GM19240 (cell line): ENCODE measurements around the gene FAM236B.
"Not testable (repeated sequence)": the region's sequence is repeated elsewhere in the genome, so short reads cannot be mapped to it uniquely, and the experiment has no call there.

Source experiments
- DNase-seq: peaks from one replicate; pipeline ENCODE4 v3.0.0; 2011; ENCODE audit warnings: low spot score; ENCODE audit not compliant: insufficient read length

Gene FAM236B

DNA sequence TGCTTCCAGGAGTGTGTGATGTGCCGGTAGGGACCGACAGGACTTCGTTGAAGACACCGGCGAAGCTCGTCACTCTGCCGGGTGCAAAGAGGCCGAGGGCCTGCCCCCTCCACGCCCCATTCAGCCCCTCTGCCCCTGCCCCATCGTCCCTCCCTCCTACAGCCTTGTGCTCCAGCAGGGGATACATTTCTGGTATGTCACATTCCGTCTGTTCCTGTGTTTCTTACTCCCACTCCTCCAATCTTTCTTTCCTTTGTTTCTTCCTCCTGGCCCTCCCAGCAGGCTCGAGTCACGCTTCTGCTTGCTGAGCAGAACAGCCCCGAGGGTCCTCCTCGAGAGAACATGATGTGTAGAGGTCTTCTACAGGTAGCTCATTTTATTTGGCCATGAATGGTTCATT lies at the start of gene FAM236B:
TSS of gene FAM236B (minus strand) at position 101 of the 400 bp plus-strand sequence. CDS start at position 1, 100 bp downstream.
- DNase-seq = not testable (repeated sequence)

DNA sequence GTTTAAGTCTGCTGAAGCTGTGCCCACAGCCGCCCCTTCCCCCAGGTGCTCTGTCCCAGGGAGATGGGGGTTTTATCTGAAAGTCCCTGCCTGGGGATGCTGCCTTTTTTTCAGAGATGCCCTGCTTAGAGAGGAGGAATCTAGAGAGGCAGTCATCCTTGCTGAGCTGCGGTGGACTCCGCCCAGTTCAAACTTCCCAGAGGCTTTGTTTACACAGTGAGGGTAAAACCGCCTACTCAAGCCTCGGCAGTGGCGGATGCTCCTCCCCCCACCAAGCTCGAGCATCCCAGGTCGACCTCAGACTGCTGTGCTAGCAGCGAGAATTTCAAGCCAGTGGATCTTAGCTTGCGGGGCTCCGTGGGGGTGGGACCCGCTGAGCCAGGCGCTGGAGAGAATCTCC lies 48.2 kb upstream of the FAM236B start:
- not testable (repeated sequence) for DNase-seq

DNA sequence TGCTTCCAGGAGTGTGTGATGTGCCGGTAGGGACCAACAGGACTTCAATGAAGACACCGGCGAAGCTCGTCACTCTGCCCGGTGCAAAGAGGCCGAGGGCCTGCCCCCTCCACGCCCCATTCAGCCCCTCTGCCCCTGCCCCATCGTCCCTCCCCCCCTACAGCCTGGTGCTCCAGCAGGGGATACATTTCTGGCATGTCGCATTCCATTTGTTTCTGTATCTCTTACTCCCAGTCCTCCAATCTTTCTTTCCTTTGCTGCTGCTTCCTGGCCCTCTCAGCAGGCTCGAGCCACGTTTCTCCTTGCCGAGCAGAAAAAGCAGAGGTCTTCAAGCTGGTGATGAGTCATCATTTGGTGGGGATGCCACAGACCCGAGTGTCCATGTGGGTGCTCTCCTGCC lies 25.6 kb upstream of the FAM236B start, which contains the start of gene FAM236D:
TSS of gene FAM236D (minus strand) at position 101 of the 400 bp plus-strand sequence. CDS start at position 1, 100 bp downstream.
- DNase-seq = not testable (repeated sequence)

DNA sequence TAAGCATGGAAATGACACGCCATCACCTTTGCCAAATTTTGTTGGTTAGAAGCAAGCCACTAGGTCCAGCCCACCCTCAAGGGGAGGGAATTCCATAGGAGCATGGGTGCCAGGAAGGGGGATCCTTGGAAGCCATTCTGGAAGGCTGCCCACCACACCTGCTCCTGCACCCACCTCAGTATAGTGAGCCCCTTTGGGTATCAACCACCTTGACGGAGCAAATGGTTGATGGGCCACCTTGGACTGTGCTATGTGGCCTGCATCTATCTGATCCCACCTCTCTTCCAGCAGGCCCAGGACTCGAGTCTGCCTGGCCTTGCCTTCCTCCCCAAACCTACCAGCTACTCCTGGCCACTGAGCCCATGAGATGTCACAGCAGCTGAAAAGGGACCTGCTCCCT lies 7.9 kb upstream of the FAM236B start:
- DNase-seq = not testable (repeated sequence)

DNA sequence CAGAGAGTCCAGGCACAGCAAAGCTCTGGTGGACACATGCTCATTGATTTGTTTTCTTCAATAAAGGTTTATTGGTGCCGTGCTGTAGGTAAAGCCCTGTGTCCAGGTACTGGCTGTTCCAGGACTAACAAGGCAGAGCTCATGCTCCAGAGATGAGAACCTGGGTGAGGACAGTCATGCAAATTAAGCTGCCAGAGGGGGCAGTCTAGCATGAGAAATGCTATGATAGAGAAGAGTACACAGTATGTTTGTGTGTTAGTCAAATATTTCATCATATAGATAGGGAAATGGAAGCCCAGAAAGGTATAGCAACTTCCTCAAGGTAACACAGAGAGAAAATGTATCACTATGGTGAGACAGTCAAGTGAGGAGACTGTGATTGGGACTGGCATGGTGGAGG lies 5.7 kb upstream of the FAM236B start:
- not testable (repeated sequence) for DNase-seq

DNA sequence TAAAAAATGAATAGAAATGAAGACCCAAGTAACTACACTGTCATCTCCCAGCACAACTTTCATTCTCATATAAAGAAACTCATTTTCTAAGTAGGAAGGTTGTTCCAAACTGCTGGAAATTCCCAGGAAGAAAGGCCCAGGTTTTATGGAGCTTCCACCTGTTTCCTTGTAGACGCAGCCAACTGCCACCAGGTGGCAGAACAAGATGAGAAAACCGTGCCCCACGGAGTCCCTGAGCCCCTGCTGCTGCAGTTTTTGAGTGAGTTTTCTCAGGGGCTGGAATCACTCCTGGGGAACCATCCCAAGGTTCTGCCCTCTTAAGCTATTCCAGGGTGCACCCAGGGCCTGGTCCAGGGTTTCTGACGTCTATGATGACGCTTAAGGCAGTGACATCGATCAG lies 1.5 kb upstream of the FAM236B start:
- DNase-seq = not testable (repeated sequence)

DNA sequence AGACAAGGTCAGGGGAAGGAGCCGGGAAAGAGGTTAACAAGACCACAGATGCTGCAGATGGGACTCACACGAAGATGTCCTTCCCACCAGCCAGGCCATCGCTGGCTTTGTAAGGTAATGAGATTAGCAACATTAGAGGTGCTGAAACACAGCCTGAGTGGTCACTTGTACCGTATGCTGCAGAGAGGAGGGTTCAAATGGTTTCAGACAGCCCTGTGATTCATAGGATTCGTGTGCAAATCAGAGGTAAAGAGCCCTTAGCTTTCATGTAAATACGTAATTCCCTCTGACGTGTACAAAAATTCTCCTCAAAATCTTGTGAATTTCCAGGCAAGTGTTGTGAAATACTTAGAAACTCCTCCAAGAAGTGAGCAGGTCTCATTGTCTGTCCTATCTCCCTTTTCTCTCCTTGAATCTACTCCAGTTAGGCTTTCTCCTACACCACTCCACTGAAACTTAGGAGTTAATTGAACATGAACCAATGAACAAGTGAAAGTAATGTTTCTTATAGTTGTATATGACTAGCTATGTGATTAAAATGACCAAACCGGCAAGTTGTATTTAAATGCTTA lies 991 bp upstream of the FAM236B start:
- not testable (repeated sequence) for DNase-seq

DNA sequence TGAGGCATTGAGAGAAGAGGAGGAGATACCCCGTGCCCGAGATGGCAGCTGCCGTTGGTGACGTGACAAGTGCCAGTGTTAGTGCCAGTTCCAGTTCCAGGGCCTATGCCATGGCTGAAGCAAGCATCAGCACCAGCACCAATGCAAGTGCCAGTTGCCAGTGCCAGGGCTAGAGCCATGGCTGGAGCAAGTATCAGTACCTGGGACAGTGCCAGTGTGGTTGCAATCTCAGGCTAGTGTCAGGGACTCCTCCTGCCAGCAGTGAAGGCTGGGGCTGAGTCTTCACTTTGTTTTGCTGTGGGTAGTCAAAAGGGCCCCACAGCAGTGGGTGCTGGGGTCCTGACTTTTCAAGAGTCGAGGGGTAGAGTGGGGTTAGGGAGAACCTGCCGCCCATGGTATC lies 4.3 kb downstream of the FAM236B start:
- DNase-seq = not testable (repeated sequence)

DNA sequence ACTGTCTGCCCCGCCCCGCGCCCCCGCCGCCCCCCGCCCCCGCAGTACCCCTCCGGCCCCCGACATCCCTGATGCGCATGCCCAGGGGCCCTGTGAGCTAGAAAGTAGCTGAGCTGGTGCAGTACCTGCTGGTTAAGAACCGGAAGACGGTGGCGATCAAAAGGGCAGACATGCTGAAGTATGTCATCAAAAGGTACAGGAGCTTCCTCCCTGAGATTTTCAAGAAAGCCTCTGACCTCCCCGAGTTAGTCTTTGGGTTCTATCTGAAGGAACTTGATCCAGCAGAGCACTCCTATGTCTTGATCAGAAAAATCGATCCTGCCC lies 5.0 kb downstream of the FAM236B start:
- not testable (repeated sequence) for DNase-seq

DNA sequence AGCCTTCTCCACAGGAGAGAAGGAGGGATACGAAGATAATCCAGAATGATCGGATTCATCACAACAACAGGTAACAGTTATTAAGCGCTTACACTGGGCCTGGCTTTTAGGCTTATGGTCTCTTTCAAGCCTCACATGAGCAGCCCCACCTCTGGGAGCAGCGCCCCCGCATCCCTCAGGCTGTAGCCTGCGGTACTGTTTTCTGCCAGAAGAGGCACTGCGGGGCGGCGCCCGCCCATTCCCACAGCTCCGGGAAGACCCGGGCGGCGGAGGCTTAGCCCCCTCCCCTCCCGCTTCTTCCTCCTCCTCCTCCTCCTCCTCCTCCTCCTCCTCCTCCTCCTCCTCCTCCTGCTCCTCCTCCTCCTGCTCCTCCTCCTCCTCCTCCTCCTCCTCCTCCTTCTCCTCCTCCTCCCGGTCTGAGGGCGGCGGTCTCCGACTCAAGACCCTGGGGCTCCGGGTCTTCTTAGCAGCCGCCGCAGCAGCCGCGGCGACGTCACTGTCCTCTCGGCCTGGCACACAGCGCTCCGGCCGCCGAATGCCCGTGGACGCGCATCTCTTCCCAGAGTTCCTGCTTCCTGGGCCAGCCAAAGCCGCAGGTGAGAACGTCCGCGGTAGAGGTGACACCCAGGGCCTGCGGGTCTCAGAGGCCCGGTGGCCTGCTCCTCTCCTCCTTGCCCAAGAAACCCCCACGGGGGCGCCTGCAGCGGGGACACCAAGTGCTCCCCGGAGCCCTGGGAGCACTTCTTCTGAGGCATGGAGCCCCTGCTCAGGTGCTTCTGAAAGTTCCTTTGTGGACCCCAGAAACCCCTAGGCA lies 5.6 kb downstream of the FAM236B start, which contains the start of gene DMRTC1B:
TSS of gene DMRTC1B (plus strand) at position 238 of the 814 bp plus-strand sequence. CDS start 68,246 bp downstream, outside the sequence.
- not testable (repeated sequence) for DNase-seq

DNA sequence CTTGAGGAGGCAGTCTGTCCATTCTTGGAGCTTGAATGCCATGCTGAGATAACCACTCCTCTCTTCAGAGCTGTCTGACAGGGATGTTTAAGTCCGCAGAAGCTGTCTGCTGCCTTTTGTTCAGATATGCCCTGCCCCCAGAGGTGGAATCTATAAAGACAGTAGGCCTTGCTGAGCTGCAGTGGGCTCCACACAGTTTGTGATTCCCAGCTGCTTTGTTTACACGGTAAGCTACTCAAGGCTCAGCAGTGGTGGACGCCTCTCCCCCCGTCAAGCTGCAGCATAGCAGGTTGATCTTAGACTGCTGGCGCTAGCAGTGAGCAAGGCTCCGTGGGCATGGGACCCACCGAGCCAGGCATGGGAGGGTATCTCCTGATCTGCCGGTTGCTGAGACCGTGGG lies 22.0 kb downstream of the FAM236B start:
- not testable (repeated sequence) for DNase-seq

DNA sequence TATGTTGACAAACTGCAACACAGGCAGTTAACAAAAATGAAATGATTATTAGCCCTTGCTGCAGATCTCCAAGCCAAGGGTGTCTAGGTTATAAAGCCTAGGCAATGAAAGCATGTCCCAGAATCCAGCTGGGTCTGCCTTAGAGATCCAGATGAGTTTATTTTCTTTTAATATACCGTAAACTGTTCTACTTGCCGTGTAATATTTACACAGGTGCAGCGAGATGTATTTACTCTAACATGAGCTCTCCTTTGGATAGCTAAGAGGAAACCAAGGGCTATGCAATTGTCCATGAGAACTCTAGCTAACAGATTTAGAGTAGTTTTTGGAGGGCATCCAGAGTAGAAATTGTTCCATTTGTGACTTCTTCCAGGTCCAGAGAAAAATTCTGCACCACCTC lies 33.9 kb downstream of the FAM236B start:
- DNase-seq = not testable (repeated sequence)

DNA sequence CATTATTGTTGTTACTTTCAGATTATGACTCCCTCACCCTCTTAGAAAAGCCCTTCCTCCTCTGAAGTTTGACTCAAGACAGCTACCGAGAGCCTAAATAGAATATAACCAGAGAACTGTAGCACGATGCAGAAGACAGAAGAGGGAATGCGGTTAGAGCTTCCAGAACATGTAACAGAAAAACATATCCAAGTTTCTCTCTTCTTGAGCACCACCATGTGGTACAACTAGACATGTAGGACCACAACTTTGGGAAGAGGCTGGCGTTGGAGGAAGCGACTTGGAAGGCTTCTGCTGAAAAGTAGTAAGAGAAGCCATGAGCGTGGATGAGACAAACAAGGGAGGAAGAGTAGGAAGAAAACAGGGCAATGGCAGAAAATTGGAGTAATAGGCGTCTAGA lies 36.9 kb downstream of the FAM236B start:
- DNase-seq = not testable (repeated sequence)

DNA sequence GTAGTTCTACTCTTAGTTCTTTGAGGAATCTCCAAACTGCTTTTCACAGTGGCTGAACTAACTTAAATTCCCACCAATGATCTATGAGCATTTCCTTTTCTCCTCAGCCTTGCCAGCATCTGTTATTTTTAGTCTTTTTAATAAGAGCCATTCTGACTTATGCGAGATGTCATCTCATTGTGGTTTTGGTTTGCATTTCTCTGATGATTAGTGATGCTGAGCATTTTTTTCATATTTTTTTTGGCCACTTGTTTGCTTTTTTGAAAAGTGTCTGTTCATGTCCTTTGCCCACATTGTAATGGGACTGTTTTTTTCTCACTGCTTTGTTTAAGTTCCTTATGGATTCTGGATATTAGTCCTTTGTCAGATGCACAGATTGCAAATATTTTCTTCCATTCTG lies 46.9 kb downstream of the FAM236B start:
- no peak for DNase-seq

DNA sequence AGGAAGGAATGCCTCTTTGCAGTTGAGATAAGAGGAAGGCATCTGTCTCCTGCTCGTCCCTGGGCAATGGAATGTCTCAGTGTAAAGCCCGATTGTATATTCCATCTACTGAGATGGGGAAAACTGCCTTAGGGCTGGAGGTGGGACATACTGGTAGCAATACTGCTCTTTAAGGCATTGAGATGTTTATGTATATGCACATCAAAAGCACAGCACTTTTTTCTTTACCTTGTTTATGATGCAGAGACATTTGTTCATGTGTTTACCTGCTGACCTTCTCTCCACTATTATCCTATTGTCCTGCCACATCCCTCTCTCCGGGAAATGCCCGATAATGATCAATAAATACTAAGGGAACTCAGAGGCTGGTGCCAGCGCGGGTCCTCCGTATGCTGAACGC lies 48.8 kb downstream of the FAM236B start:
- DNase-seq = not testable (repeated sequence)
